ENCODE data around the gene MSANTD7. TPM values are rescaled to one million over a fixed set of nuclear protein-coding genes. Genes with fewer than 3 reads are reported as not detected.
"Not testable (repeated sequence)": the region's sequence is repeated elsewhere in the genome, so short reads cannot be mapped to it uniquely, and the experiment has no call there.

The MSANTD7 gene
- total and polyA plus RNA-seq, 2 experiments from 2014 or later, result 7.2 to 15.9 TPM

DNA sequence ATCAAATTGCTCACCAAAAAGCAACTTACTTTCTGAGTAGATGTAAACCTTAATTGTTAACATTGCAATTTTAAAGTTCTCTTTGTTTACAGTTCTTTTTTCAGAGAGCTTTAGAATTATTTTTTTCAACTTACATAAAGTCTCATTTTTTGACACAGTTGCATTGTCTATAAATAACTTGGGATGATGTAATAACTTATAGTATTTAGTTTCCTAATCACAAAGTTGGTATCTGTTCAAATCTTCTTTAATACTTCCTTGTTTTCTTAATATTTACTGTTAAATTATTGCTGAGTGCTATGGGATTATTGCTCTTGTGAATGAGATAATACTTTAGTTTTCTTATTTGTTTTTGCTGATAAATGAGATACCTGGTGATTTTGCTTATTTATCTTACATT, 21.7 kb downstream of the MSANTD7 start:
- Histone ChIP-seq H3K9me2 (ENCODE audit: insufficient read depth) (no peaks in the 10 kb centered on the region), H3K4me3 (no peak overlapping the region), H3K27ac (no peak overlapping the region; the same call in 1 of the 2 replicates), H3K9ac (0 out of 2 replicates have a peak overlapping the region, but pooled peaks have one; percentile 26), H2AFZ (0 out of 2 replicates have a peak overlapping the region, but pooled peaks have one; percentile 23), H4K20me1 (ENCODE audit: insufficient read depth) (no peaks in the 10 kb centered on the region), H3K4me1 (ENCODE audit: insufficient read depth) (peaks cover 9% of the 10 kb centered on the region; the same call in 1 of the 2 replicates), H3K9me3 (ENCODE audit: low read depth) (no peaks in the 10 kb centered on the region), H3K36me3 (ENCODE audit: low read depth) (0 out of 2 replicates have a peak, but pooled peaks cover 14% of the 10 kb centered on the region), H3K27me3 (replicated peaks; ENCODE audit: insufficient read depth) (no peaks in the 10 kb centered on the region), H3K4me2 (ENCODE audit: unreplicated experiment) (no peak overlapping the region), H3K79me2 (ENCODE audit: insufficient read depth) (no peaks in the 10 kb centered on the region), H3F3A (ENCODE audit: insufficient read depth) (0 out of 2 replicates have a peak, but pooled peaks cover 8% of the 10 kb centered on the region)
- in situ Hi-C loops (cut with MboI), result no loop called here
- DNase-seq, result peak; percentile 40
- no peak for TF ChIP-seq EZH2phosphoT487 (IDR thresholded peaks at IDR 0.05; ENCODE audit: insufficient read depth, low read depth)
- no peak for TF ChIP-seq EZH2 (IDR thresholded peaks at IDR 0.05; ENCODE audit: insufficient read depth, poor library complexity, severe bottlenecking)

DNA sequence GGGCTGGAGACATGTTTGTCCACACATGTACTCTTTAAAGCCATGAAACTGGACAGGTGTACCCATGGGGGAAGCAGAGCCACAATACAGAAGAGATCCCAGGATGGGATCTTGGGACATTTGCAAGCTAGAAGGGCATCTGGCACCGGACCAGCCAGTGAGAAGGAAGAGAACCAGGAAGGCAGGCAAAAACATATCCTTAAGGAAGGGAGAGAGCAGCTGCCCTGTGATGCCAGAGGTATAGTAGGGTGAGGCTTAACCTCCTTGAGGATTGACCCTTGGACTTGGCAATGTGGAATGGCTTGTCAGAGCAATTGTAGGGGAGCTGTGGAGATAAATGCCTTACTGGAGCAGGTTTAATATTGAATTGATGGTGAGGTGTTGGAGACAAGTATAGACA, 22.7 kb downstream of the MSANTD7 start:
- Histone ChIP-seq H2AFZ (no peak overlapping the region), H3K27me3 (replicated peaks; ENCODE audit: insufficient read depth) (no peaks in the 10 kb centered on the region)
- TF ChIP-seq EZH2 (IDR thresholded peaks at IDR 0.05; ENCODE audit: insufficient read depth, poor library complexity, severe bottlenecking) (no peak), EZH2phosphoT487 (IDR thresholded peaks at IDR 0.05; ENCODE audit: insufficient read depth, low read depth) (no peak)

DNA sequence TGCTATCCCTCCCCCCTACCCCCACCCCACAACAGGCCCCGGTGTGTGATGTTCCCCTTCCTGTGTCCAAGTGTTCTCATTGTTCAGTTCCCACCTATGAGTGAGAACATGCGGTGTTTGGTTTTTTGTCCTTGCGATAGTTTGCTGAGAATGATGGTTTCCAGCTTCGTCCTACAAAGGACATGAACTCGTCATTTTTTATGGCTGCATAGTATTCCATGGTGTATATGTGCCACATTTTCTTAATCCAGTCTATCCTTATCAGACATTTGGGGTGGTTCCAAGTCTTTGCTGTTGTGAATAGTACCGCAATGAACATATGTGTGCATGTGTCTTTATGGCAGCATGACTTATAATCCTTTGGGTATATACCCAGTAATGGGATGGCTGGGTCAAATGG, 26.4 kb downstream of the MSANTD7 start:
- 87 to 90% methylated on average over 6 of the region's 6 CpGs for WGBS, 2 experiments (ENCODE audit: low coverage in 1 of 2, low lambda C conversion rate in 2 of 2, missing lambda C conversion rate in 2 of 2)
- in situ Hi-C loops (cut with MboI); H2AFZ ChIP-seq; H4K20me1 ChIP-seq (ENCODE audit: insufficient read depth); H3K4me1 ChIP-seq (ENCODE audit: insufficient read depth); H3K79me2 ChIP-seq (ENCODE audit: insufficient read depth); H3K9me2 ChIP-seq (ENCODE audit: insufficient read depth); H3F3A ChIP-seq (ENCODE audit: insufficient read depth); H3K9me3 ChIP-seq (ENCODE audit: low read depth); H3K4me3 ChIP-seq; H3K27me3 ChIP-seq (replicated peaks; ENCODE audit: insufficient read depth); H3K9ac ChIP-seq; H3K27ac ChIP-seq; H3K4me2 ChIP-seq (ENCODE audit: unreplicated experiment); DNase-seq: not testable (repeated sequence)
- H3K36me3 ChIP-seq (ENCODE audit: low read depth), result peaks cover 33% of the 10 kb centered on the region

More for the DNA sequence above, 22.7 kb downstream of the MSANTD7 start:
- DNase-seq, result no peak
- Histone ChIP-seq H3K4me3 (no peak overlapping the region), H3K9me2 (ENCODE audit: insufficient read depth) (no peaks in the 10 kb centered on the region), H3F3A (ENCODE audit: insufficient read depth) (0 out of 2 replicates have a peak, but pooled peaks cover 8% of the 10 kb centered on the region), H3K27ac (no peak overlapping the region), H3K9me3 (ENCODE audit: low read depth) (no peaks in the 10 kb centered on the region), H3K36me3 (ENCODE audit: low read depth) (peaks cover 13% of the 10 kb centered on the region; the same call in 1 of the 2 replicates), H4K20me1 (ENCODE audit: insufficient read depth) (no peaks in the 10 kb centered on the region), H3K4me2 (ENCODE audit: unreplicated experiment) (no peak overlapping the region), H3K79me2 (ENCODE audit: insufficient read depth) (no peaks in the 10 kb centered on the region), H3K9ac (no peak overlapping the region), H3K4me1 (ENCODE audit: insufficient read depth) (peaks cover 9% of the 10 kb centered on the region; the same call in 1 of the 2 replicates)
- in situ Hi-C loops (cut with MboI), result no loop called here
- 91 to 100% methylated on average over 1 of the region's 1 CpG for WGBS, 2 experiments (ENCODE audit: low coverage in 1 of 2, low lambda C conversion rate in 2 of 2, missing lambda C conversion rate in 2 of 2)

DNA sequence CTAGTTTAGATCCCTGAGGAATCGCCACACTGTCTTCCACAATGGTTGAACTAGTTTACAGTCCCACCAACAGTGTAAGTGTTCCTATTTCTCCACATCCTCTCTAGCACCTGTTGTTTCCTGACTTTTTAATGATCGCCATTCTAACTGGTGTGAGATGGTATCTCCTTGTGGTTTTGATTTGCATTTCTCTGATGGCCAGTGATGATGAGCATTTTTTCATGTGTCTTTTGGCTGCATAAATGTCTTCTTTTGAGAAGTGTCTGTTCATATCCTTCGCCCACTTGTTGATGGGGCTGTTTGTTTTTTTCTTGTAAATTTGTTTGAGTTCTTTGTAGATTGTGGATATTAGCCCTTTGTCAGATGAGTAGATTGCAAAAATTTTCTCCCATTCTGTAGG, 26.8 kb downstream of the MSANTD7 start:
- in situ Hi-C loops (cut with MboI), result not testable (repeated sequence)

DNA sequence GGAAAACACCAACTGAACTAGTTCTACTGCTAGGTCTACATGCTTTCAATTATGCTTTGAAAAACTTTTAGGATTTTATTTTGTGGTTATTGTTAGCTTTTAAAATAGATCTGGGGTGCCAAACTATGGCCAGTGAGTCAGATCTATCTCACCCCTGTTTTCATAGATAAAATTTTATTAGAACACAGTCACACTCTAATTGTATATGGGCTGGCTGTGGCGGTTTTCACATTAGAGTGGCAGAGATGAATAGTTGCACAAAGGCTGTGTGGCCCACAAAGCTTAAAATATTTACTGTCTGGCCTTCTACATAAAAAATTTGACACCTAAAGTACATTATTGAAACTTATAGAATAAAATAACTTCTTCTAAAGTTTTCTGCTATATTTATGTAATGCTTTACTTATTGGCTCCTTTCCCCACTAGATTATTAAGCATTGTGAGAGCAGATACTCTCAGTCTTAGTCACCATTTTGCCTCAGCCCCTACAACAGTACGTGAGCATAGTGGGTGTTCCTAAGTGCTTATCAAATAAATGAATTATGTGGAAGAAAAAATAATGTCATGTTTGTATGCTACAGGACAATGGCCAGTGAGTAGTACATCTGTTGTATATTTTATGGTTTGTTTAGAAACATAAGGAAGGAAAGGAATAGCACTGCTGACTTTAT, 35.1 kb downstream of the MSANTD7 start:
- Histone ChIP-seq H3K27ac (peak overlapping the region; percentile 41), H3K27me3 (replicated peaks; ENCODE audit: insufficient read depth) (no peaks in the 10 kb centered on the region), H3K79me2 (ENCODE audit: insufficient read depth) (peaks cover 24% of the 10 kb centered on the region), H3K36me3 (ENCODE audit: low read depth) (peaks cover 13% of the 10 kb centered on the region; the same call in 1 of the 2 replicates), H3K4me3 (no peak overlapping the region; the same call in 1 of the 2 replicates), H3K4me2 (ENCODE audit: unreplicated experiment) (peak overlapping the region; percentile 36), H3K9ac (no peak overlapping the region), H3K9me3 (ENCODE audit: low read depth) (no peaks in the 10 kb centered on the region), H3K4me1 (ENCODE audit: insufficient read depth) (peaks cover 27% of the 10 kb centered on the region), H2AFZ (no peak overlapping the region), H4K20me1 (ENCODE audit: insufficient read depth) (no peaks in the 10 kb centered on the region), H3F3A (ENCODE audit: insufficient read depth) (peaks cover 29% of the 10 kb centered on the region), H3K9me2 (ENCODE audit: insufficient read depth) (no peaks in the 10 kb centered on the region)
- TF ChIP-seq EZH2phosphoT487 (IDR thresholded peaks at IDR 0.05; ENCODE audit: insufficient read depth, low read depth) (no peak), EZH2 (IDR thresholded peaks at IDR 0.05; ENCODE audit: insufficient read depth, poor library complexity, severe bottlenecking) (no peak)
- 19 to 21% methylated on average over 2 of the region's 2 CpGs for WGBS, 2 experiments (ENCODE audit: low coverage in 1 of 2, low lambda C conversion rate in 2 of 2, missing lambda C conversion rate in 2 of 2)
- DNase-seq, result peak; percentile 74
- in situ Hi-C loops (cut with MboI), result no loop called here

More for the DNA sequence above, 26.8 kb downstream of the MSANTD7 start:
- H3K9ac ChIP-seq; H3K4me3 ChIP-seq; H3F3A ChIP-seq (ENCODE audit: insufficient read depth); DNase-seq; H3K4me2 ChIP-seq (ENCODE audit: unreplicated experiment); H3K79me2 ChIP-seq (ENCODE audit: insufficient read depth); H4K20me1 ChIP-seq (ENCODE audit: insufficient read depth); H2AFZ ChIP-seq; H3K27me3 ChIP-seq (replicated peaks; ENCODE audit: insufficient read depth); H3K9me3 ChIP-seq (ENCODE audit: low read depth); H3K9me2 ChIP-seq (ENCODE audit: insufficient read depth); H3K4me1 ChIP-seq (ENCODE audit: insufficient read depth); H3K27ac ChIP-seq: not testable (repeated sequence)
- 95 to 97% methylated on average over 3 of the region's 3 CpGs for WGBS, 2 experiments (ENCODE audit: low coverage in 1 of 2, low lambda C conversion rate in 2 of 2, missing lambda C conversion rate in 2 of 2)
- peaks cover 32% of the 10 kb centered on the region for H3K36me3 ChIP-seq (ENCODE audit: low read depth)
